Stimulated activated effector memory CD8-positive, alpha-beta T cell treated with anti-CD3 and anti-CD28 coated beads, Interleukin-12 subunit alpha, Interleukin-12 subunit beta, amount 100 ng/mL, for 72 hours (primary cell): Measurements from ENCODE around the gene CPT2.

ENCODE experiments used
- ATAC-seq: fragments of 150-1000 bp; cut with Tn5 transposase; 2 replicates; pipeline ENCODE4 v1.10.0; 2021
- DNase-seq, 2 donors: peaks; one replicate each; pipeline ENCODE4 v3.0.0; 2021 to 2022; ENCODE audit warnings: low spot score in 2 of 2
- H3K27ac Mint-ChIP-seq: one replicate; pipeline ENCODE4 v1.8.0; 2022; ENCODE audit warnings: mild to moderate bottlenecking, mixed read lengths
- H3K36me3 Mint-ChIP-seq: one replicate; pipeline ENCODE4 v1.8.0; 2022; ENCODE audit warnings: mild to moderate bottlenecking, mixed read lengths
- H3K4me1 Mint-ChIP-seq: one replicate; pipeline ENCODE4 v1.8.0; 2022; ENCODE audit warnings: mixed read lengths
- H3K4me3 Mint-ChIP-seq: one replicate; pipeline ENCODE4 v1.8.0; 2022; ENCODE audit warnings: mild to moderate bottlenecking, mixed read lengths
- H3K9me3 Mint-ChIP-seq: one replicate; pipeline ENCODE4 v1.8.0; 2022; ENCODE audit warnings: mixed read lengths

Gene CPT2

DNA sequence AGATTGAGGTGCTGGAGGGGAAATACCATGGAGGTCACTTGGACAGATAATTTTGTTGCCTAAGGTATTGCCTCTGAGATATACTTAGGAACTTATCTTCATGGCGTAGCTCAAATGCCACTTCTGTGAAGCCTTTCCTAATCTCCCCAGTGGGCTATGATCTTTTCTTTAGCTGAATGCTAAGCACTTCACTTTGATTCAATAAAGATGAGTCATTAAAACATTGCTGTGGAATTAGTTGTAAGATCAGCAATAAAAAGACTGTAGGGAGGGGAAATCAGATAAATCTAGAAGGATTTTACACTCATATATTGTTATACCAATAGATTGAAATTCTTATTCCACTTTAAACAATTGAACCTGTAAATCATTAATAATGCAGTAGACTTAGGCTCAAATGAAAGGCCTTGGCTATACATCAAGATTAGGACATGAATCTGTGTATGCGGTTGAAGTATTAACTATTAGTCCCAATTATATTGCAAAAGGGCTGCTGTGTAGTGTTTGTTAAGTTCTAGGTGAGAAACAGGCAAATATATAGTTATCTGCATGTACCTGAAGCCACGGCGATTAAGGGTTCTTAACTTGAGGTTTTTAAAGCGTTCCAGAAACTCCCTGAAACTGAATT is 60.9 kb downstream of the CPT2 start:
- Mint-ChIP-seq H3K4me1 (no peaks in the 10 kb centered on the region), H3K9me3 (no peaks in the 10 kb centered on the region), H3K36me3 (peaks cover 82% of the 10 kb centered on the region), H3K27ac (peak overlapping the region; percentile 18), H3K4me3 (no peak overlapping the region)
- DNase-seq (no peak), ATAC-seq (no peak)

DNA sequence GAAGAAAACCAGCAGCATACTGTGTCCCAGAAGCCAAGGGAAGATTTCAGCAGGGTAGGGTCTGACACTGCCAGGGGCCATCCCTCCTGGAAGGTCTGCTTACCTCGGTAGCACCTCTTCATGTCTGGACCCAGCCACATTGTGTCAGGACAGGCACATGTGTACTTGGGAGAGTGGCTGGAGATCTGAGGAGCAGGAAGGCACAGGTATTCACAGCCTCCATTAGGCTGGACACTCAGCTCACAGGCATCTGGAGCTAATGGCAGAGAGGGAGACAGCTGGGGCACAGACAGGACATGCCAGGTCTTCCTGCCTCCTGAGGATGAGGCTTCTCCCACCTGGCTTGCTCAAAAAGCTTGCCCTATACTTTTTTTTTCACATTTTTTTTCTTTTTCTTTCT is 61.6 kb downstream of the CPT2 start:
- ATAC-seq = no peak
- Mint-ChIP-seq H3K4me1 (no peaks in the 10 kb centered on the region), H3K36me3 (peaks cover 79% of the 10 kb centered on the region), H3K4me3 (no peak overlapping the region), H3K27ac (peak overlapping the region; percentile 57), H3K9me3 (no peaks in the 10 kb centered on the region)
- no peak for DNase-seq

DNA sequence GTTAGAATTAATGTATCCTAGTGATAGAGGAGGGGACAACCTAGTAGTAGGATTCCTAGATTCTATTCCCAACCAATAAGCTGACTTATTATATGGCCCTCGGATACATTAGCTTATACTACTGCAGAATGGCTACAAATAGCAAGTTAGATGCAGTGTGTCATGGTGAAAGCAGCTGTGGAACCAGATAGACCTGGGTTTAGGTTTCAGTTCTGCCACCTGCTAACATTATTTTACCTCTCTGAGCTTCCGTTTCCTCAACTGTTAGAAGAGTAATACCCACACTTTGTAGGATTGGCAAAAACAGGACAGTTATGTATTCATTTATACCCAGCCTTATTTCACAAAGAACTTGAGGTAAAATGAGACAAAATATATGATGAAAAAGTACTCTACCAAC is 63.3 kb downstream of the CPT2 start:
- ATAC-seq = no peak

DNA sequence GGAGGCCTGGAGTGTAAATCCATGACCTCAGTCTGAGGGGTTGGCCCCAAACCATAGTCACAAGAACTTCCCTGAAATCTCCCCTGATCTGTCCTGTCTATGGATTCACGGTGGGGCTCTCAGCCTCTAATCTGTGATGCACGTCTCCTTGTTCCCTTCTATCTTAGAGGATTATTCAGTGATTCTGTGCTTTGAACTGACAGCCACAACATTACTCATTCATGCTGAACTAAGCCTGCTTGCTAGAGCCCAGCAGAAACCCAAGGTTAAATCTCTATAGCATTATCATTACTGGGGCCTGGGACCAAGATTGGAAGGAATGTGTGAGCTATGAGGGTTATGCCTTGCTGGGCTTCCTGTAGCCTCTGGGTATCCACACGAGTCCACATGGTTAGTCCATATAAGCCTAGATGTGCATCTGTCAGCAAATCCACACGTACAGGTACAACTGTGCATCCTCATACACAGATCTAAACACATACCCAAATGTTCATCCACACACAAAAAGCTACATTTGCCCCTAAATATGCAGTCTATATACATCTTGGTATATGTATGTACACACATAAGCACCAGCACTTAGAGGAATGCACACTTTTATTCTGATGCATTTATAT is 64.1 kb downstream of the CPT2 start:
- DNase-seq (no peak), ATAC-seq (no peak)
- H3K4me3 Mint-ChIP-seq = no peak overlapping the region
- H3K9me3 Mint-ChIP-seq = no peaks in the 10 kb centered on the region
- H3K4me1 Mint-ChIP-seq = no peaks in the 10 kb centered on the region
- no peak overlapping the region for H3K27ac Mint-ChIP-seq
- peaks cover 87% of the 10 kb centered on the region for H3K36me3 Mint-ChIP-seq

More for the DNA sequence above, 63.3 kb downstream of the CPT2 start:
- no peaks in the 10 kb centered on the region for H3K9me3 Mint-ChIP-seq
- H3K27ac Mint-ChIP-seq = no peak overlapping the region
- H3K36me3 Mint-ChIP-seq = peaks cover 83% of the 10 kb centered on the region
- no peak for DNase-seq
- no peaks in the 10 kb centered on the region for H3K4me1 Mint-ChIP-seq
- no peak overlapping the region for H3K4me3 Mint-ChIP-seq

DNA sequence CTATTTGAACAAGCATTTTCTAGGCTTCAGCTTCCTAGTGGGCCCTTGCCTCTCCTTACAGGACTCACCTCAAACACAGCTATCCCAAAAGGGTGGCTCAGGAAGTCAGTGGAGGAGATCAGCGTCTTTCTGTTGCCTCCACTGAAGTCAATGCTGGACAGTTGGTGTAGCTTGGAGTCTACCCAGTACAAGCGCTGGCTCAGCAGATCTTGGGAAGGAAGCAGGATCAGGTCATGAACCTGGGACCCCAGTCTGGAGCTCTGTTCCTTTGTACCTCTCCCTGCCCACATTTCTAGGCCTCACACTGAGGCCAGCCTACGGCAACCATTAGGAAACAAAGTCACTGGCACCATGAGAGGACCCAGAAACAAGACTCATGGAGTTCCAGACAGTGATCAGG is 65.4 kb downstream of the CPT2 start:
- Mint-ChIP-seq H3K4me1 (no peaks in the 10 kb centered on the region), H3K27ac (no peak overlapping the region), H3K36me3 (peaks cover 88% of the 10 kb centered on the region), H3K4me3 (no peak overlapping the region), H3K9me3 (no peaks in the 10 kb centered on the region)
- ATAC-seq (no peak), DNase-seq (no peak)
